ENCODE results near the gene IRF2BP2.
"Not testable (repeated sequence)": the region's sequence is repeated elsewhere in the genome, so short reads cannot be mapped to it uniquely, and the experiment has no call there.

The IRF2BP2 gene

DNA sequence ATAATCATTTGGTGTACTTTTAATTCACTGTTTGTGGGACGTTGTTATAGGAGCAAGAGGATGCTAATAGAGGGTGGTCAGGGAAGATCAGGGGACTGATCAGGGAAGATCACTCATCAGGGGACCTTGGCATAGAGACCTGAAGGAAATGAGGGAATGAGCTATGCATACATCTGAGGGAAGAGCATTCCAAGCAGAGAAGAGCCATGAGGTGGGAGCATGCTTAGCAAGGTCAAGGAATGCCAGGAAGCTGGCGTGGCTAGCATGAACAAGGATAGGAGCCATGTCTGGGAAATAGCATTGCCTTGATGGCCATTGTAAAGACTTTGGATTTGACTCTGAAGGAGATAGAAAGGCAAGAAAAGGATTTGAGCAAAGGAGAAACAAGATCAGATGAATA lies 14.1 kb downstream of the IRF2BP2 start:
- TF ChIP-seq, protein P1, sequence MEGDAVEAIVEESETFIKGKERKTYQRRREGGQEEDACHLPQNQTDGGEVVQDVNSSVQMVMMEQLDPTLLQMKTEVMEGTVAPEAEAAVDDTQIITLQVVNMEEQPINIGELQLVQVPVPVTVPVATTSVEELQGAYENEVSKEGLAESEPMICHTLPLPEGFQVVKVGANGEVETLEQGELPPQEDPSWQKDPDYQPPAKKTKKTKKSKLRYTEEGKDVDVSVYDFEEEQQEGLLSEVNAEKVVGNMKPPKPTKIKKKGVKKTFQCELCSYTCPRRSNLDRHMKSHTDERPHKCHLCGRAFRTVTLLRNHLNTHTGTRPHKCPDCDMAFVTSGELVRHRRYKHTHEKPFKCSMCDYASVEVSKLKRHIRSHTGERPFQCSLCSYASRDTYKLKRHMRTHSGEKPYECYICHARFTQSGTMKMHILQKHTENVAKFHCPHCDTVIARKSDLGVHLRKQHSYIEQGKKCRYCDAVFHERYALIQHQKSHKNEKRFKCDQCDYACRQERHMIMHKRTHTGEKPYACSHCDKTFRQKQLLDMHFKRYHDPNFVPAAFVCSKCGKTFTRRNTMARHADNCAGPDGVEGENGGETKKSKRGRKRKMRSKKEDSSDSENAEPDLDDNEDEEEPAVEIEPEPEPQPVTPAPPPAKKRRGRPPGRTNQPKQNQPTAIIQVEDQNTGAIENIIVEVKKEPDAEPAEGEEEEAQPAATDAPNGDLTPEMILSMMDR (IDR thresholded peaks at IDR 0.05): no peak
- no peaks in the 10 kb centered on the region for H3K36me3 ChIP-seq (ENCODE audit: control insufficient read depth, insufficient read depth, low read length)
- H2AFZ ChIP-seq: no peak overlapping the region
- H3K27me3 ChIP-seq (ENCODE audit: control insufficient read depth, insufficient read depth, low read length): no peaks in the 10 kb centered on the region
- H3K4me1 ChIP-seq: peaks cover 4% of the 10 kb centered on the region
- H3K9ac ChIP-seq: no peak overlapping the region
- no peak overlapping the region for H3K27ac ChIP-seq
- no peak overlapping the region for H3K4me2 ChIP-seq (ENCODE audit: low read length)
- H3K9me3 ChIP-seq (ENCODE audit: control insufficient read depth, low read length): no peaks in the 10 kb centered on the region
- H3K79me2 ChIP-seq: no peaks in the 10 kb centered on the region
- no peak overlapping the region for H3K4me3 ChIP-seq (ENCODE audit: low read depth, low read length)

DNA sequence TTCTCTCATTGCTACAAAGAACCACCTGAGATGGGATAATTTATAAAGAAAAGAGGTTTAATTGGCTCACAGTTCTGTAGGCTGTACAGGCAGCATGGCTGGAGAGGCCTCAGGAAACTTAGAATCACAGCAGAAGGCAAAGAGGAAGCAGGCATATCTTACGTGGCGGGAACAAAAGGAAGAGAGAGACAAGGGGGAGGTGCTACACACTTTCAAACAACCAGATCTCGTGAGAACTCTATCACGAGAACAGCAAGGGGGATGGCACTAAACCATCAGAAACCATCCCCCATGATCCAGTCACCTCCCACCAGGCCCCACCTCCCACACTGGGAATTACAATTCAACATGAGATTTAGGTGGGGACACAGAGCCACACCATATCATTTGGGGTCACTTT lies 15.4 kb downstream of the IRF2BP2 start:
- H3K27me3 ChIP-seq (ENCODE audit: control insufficient read depth, insufficient read depth, low read length); H3K4me3 ChIP-seq (ENCODE audit: low read depth, low read length); H2AFZ ChIP-seq; H3K27ac ChIP-seq; H3K9ac ChIP-seq; H3K36me3 ChIP-seq (ENCODE audit: control insufficient read depth, insufficient read depth, low read length); H3K4me2 ChIP-seq (ENCODE audit: low read length); H3K4me1 ChIP-seq; H3K9me3 ChIP-seq (ENCODE audit: control insufficient read depth, low read length); H3K79me2 ChIP-seq: not testable (repeated sequence)

DNA sequence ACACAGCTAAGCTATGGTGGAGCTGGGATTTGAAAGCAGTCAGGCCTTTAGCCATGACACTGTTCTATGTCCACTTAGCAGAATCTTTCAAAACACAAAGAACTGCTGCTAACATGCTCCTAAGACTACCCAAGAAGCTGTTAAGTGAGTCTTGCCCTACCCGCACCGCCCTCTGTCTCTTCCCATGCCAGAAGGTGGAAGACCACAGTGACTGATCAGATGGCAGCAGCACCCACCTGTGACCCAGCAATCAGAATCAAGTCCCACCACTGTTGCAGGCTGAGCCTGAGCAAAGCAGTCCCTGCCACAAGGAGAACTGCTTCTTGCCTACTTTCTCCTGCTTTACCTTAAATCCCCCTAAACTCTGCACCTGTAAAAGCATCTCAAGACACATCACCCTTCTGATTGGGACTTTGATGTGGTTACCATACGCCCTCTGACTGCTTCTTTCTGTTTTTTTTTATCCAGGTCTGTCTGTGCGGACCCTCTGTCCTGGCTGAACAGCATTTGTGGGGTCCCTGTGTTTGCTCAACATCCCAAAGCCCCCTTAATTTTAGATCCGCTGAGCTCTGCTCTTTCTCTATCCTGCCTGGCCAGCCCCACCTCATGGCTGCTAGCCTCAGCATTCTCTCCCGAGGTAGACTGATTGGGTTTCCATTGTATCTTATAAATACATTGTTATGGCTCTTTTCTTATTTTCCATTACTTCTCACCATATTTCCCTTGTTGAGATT lies 16.0 kb downstream of the IRF2BP2 start:
- H2AFZ ChIP-seq: no peak overlapping the region

DNA sequence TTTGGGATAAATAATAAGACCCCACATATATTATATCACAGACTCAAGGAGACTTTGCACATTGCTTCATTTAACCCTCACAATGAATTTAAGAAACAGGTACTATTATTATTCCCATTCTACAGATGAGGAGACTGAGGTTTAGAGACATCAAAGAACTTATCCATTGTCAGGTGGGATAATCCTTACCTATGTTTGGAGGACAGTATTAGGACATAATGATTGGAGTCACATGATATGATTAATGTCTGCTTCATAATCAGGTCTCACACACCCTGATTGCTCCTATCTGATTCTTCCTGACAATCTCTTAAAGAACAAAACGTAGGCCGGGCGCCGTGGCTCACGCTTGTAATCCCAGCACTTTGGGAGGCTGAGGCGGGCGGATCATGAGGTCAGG lies 16.9 kb downstream of the IRF2BP2 start:
- Histone ChIP-seq H3K9me3 (ENCODE audit: control insufficient read depth, low read length) (no peaks in the 10 kb centered on the region), H3K27ac (no peak overlapping the region), H3K9ac (no peak overlapping the region), H3K4me1 (no peaks in the 10 kb centered on the region), H3K36me3 (ENCODE audit: control insufficient read depth, insufficient read depth, low read length) (no peaks in the 10 kb centered on the region), H3K27me3 (ENCODE audit: control insufficient read depth, insufficient read depth, low read length) (no peaks in the 10 kb centered on the region), H2AFZ (no peak overlapping the region), H3K79me2 (no peaks in the 10 kb centered on the region), H3K4me3 (ENCODE audit: low read depth, low read length) (no peak overlapping the region), H3K4me2 (ENCODE audit: low read length) (no peak overlapping the region)
- TF ChIP-seq, protein P1 (IDR thresholded peaks at IDR 0.05): no peak

More for the DNA sequence above, 16.0 kb downstream of the IRF2BP2 start:
- Histone ChIP-seq H3K4me1 (no peaks in the 10 kb centered on the region), H3K36me3 (ENCODE audit: control insufficient read depth, insufficient read depth, low read length) (no peaks in the 10 kb centered on the region), H3K9me3 (ENCODE audit: control insufficient read depth, low read length) (no peaks in the 10 kb centered on the region), H3K79me2 (no peaks in the 10 kb centered on the region), H3K27me3 (ENCODE audit: control insufficient read depth, insufficient read depth, low read length) (no peaks in the 10 kb centered on the region), H3K27ac (no peak overlapping the region), H3K9ac (no peak overlapping the region), H3K4me3 (ENCODE audit: low read depth, low read length) (no peak overlapping the region), H3K4me2 (ENCODE audit: low read length) (no peak overlapping the region)
- TF ChIP-seq, protein P1 (IDR thresholded peaks at IDR 0.05): no peak

DNA sequence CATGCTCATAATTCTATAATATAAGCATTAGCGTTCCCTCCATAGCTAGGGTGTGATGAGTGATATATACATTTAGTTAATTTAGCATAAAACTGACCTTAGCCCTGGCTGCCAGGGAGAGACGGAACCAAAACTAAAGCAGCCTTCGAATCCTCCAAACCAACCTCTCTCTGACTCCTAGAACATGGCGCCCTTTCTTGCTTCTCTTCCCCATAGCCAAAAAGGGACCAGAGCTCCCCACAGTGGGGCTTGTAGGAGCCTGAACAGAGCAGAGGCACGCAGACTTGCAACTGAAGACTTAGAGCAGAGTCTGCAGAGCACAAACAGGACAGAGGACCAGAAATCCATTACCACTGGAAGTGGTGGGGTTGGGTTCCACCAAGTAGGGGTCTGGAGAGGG lies 17.7 kb downstream of the IRF2BP2 start:
- Histone ChIP-seq H3K9me3 (ENCODE audit: control insufficient read depth, low read length) (no peaks in the 10 kb centered on the region), H2AFZ (no peak overlapping the region), H3K9ac (no peak overlapping the region), H3K79me2 (no peaks in the 10 kb centered on the region), H3K27me3 (ENCODE audit: control insufficient read depth, insufficient read depth, low read length) (no peaks in the 10 kb centered on the region), H3K27ac (no peak overlapping the region), H3K4me1 (no peaks in the 10 kb centered on the region), H3K4me2 (ENCODE audit: low read length) (no peak overlapping the region), H3K36me3 (ENCODE audit: control insufficient read depth, insufficient read depth, low read length) (no peaks in the 10 kb centered on the region), H3K4me3 (ENCODE audit: low read depth, low read length) (no peak overlapping the region)
- TF ChIP-seq, protein P1 (IDR thresholded peaks at IDR 0.05): no peak
